T follicular helper cell (primary cell): Measurements from ENCODE around the gene RUVBL2.
"Not testable (repeated sequence)": the region's sequence is repeated elsewhere in the genome, so short reads cannot be mapped to it uniquely, and the experiment has no call there.

ENCODE experiments used
- DNase-seq: peaks from one replicate; pipeline ENCODE4 v3.0.0-alpha.2; 2020; ENCODE audit warnings: low read depth

RUVBL2 gene

GRCh38 chr19:49049834-49050233 is 56.1 kb downstream of the RUVBL2 start:
- not testable (repeated sequence) for DNase-seq

GRCh38 chr19:49050376-49051033 is 56.8 kb downstream of the RUVBL2 start:
- not testable (repeated sequence) for DNase-seq

GRCh38 chr19:49056101-49056901 is 62.6 kb downstream of the RUVBL2 start:
- DNase-seq = no peak

GRCh38 chr19:49056902-49057596 is 63.4 kb downstream of the RUVBL2 start:
- DNase-seq = not testable (repeated sequence)

- DNase-seq = no peak
Measured at GRCh38 chr19:49057636-49058234, 64.0 kb downstream of the RUVBL2 start, which contains the start of gene CGB7. CGB7 (minus strand) TSS chr19:49057749; CDS start chr19:49055375, 2,374 bp downstream.

GRCh38 chr19:49058562-49058961 is 64.9 kb downstream of the RUVBL2 start:
- DNase-seq = no peak

- DNase-seq = no peak
Measured at GRCh38 chr19:49059053-49059452, 65.4 kb downstream of the RUVBL2 start.

GRCh38 chr19:49061000-49061399 is 67.3 kb downstream of the RUVBL2 start:
- DNase-seq = no peak

- no peak for DNase-seq
Measured at GRCh38 chr19:49061445-49061844, 67.8 kb downstream of the RUVBL2 start.

- DNase-seq = no peak
Measured at GRCh38 chr19:49064029-49064629, 70.4 kb downstream of the RUVBL2 start.

- DNase-seq = no peak
Measured at GRCh38 chr19:49064768-49065611, 71.3 kb downstream of the RUVBL2 start, which contains the start of gene NTF4. NTF4 (minus strand) TSS chr19:49064818; CDS start chr19:49061997, 2,821 bp downstream.
